HL-60 (cell line): ENCODE measurements around the gene FARS2.

ENCODE experiments used
- DNase-seq, 2 experiments: peaks; one replicate each; pipeline ENCODE4 v3.0.0-alpha.2; 2010 to 2020; ENCODE audit warnings: low read depth in 1 of 2, low spot score in 1 of 2
- H3K27ac ChIP-seq: fragments of 250-450 bp; sonication (Bioruptor Pico); replicated peaks from 2 replicates; pipeline ENCODE4 v1.5.1; 2020; ENCODE audit warnings: mild to moderate bottlenecking, moderate library complexity
- H3K27me3 ChIP-seq: fragments of 250-450 bp; sonication (Bioruptor Pico); 2 replicates; pipeline ENCODE4 v1.5.1; 2021; ENCODE audit warnings: mild to moderate bottlenecking, moderate library complexity; ENCODE audit not compliant: insufficient read depth, poor library complexity, severe bottlenecking
- H3K4me3 ChIP-seq: replicated peaks from 2 replicates; pipeline ENCODE4 v1.5.1; 2011; ENCODE audit warnings: mild to moderate bottlenecking, control low read depth, low read length; ENCODE audit not compliant: insufficient read depth
- GABPA ChIP-seq: IDR thresholded peaks from 2 replicates; pipeline ENCODE4 v1.6.1; 2012; ENCODE audit warnings: low read depth
- POLR2AphosphoS5 ChIP-seq: IDR thresholded peaks from 2 replicates; pipeline ENCODE4 v1.6.1; 2012; ENCODE audit warnings: low read depth
- SPI1 ChIP-seq: IDR thresholded peaks from 2 replicates; pipeline ENCODE4 v1.6.1; 2012; ENCODE audit warnings: low read depth, mild to moderate bottlenecking, borderline replicate concordance
- TF ChIP-seq, protein P1 (sequence below): IDR thresholded peaks from 2 replicates; pipeline ENCODE4 v1.6.1; 2012; ENCODE audit warnings: low read depth; ENCODE audit not compliant: insufficient replicate concordance
- TF ChIP-seq, protein P2 (sequence below): IDR thresholded peaks from one replicate; pipeline ENCODE4 v1.5.1; 2011; ENCODE audit warnings: low read length, control low read depth, inconsistent platforms; ENCODE audit not compliant: insufficient read depth

The FARS2 gene

GRCh38 chr6:5257400-5257799 is 3.9 kb upstream of the FARS2 start:
- Histone ChIP-seq H3K27ac (no peak overlapping the region), H3K27me3 (no peaks in the 10 kb centered on the region), H3K4me3 (no peak overlapping the region)
- TF ChIP-seq SPI1 = no peak
- DNase-seq = no peak

DNA sequence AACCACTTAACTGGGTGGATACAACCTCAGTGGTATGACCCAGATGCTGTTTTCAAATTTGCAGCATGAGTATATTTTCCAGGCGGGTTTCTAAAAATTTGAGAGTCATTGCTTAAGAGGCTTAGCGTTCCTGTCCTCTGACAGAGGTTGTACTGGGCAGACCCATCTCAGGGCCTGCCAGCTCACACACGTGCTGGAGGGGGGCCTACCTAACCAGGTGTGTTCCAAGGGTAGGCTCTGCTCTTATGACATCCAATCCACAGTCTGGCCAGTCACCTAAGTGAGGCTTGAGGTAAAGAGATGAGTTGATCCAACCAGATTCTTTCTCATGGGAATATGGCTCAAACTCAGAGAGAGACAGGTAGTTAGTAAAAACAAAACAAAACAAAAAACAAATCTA is 1.9 kb upstream of the FARS2 start:
- peak overlapping the region; percentile 87 for H3K4me3 ChIP-seq
- H3K27me3 ChIP-seq = no peaks in the 10 kb centered on the region
- TF ChIP-seq, protein P1, sequence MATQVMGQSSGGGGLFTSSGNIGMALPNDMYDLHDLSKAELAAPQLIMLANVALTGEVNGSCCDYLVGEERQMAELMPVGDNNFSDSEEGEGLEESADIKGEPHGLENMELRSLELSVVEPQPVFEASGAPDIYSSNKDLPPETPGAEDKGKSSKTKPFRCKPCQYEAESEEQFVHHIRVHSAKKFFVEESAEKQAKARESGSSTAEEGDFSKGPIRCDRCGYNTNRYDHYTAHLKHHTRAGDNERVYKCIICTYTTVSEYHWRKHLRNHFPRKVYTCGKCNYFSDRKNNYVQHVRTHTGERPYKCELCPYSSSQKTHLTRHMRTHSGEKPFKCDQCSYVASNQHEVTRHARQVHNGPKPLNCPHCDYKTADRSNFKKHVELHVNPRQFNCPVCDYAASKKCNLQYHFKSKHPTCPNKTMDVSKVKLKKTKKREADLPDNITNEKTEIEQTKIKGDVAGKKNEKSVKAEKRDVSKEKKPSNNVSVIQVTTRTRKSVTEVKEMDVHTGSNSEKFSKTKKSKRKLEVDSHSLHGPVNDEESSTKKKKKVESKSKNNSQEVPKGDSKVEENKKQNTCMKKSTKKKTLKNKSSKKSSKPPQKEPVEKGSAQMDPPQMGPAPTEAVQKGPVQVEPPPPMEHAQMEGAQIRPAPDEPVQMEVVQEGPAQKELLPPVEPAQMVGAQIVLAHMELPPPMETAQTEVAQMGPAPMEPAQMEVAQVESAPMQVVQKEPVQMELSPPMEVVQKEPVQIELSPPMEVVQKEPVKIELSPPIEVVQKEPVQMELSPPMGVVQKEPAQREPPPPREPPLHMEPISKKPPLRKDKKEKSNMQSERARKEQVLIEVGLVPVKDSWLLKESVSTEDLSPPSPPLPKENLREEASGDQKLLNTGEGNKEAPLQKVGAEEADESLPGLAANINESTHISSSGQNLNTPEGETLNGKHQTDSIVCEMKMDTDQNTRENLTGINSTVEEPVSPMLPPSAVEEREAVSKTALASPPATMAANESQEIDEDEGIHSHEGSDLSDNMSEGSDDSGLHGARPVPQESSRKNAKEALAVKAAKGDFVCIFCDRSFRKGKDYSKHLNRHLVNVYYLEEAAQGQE = no peak
- no peak for TF ChIP-seq POLR2AphosphoS5
- TF ChIP-seq, protein P2, sequence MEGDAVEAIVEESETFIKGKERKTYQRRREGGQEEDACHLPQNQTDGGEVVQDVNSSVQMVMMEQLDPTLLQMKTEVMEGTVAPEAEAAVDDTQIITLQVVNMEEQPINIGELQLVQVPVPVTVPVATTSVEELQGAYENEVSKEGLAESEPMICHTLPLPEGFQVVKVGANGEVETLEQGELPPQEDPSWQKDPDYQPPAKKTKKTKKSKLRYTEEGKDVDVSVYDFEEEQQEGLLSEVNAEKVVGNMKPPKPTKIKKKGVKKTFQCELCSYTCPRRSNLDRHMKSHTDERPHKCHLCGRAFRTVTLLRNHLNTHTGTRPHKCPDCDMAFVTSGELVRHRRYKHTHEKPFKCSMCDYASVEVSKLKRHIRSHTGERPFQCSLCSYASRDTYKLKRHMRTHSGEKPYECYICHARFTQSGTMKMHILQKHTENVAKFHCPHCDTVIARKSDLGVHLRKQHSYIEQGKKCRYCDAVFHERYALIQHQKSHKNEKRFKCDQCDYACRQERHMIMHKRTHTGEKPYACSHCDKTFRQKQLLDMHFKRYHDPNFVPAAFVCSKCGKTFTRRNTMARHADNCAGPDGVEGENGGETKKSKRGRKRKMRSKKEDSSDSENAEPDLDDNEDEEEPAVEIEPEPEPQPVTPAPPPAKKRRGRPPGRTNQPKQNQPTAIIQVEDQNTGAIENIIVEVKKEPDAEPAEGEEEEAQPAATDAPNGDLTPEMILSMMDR = no peak
- TF ChIP-seq GABPA = no peak
- TF ChIP-seq SPI1 = no peak
- peak overlapping the region; percentile 98 for H3K27ac ChIP-seq
- DNase-seq = no peak

- DNase-seq = peak; percentile 55 to 79
- Histone ChIP-seq H3K4me3 (peak overlapping the region; percentile 87), H3K27me3 (no peaks in the 10 kb centered on the region), H3K27ac (peak overlapping the region; percentile 98)
- TF ChIP-seq, protein P1 = no peak
- no peak for TF ChIP-seq GABPA
- TF ChIP-seq SPI1 = no peak
- TF ChIP-seq, protein P2 = no peak
- 0 out of 2 replicates have a peak, but pooled peaks have one; percentile 28 for TF ChIP-seq POLR2AphosphoS5
Observed at GRCh38 chr6:5260111-5260620, 1.1 kb upstream of the FARS2 start.

DNA sequence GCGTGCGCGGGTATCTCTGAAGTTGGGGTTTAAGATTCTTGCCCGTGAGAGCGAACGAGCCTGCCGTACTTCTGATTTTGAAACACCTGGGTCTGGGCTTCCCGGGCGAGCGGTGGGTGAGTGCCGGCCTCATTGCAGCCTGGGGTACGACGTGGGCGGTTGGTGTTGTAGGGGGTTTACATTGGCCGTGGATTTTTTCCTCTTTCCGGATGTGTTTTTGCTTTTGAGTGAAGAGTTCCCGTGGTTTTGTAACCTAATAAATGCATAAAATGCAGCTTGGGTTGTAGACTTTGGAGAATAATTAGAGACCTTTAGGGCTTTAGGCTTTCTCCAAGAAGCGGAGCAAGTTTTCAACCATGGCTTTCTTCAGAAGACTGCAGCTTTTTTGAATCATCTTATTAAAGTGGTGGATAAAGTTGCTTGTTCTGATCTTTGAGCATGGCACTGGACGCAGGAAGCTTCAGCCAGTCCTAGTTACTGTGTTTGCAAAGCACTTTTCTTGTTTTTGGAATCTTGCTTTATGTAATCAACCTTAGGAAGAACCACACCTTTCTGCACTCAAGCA is 314 bp downstream of the FARS2 start:
- DNase-seq = no peak
- H3K4me3 ChIP-seq = peak overlapping the region; percentile 87
- H3K27ac ChIP-seq = peak overlapping the region; percentile 98
- TF ChIP-seq GABPA (peak; percentile 28; the same call in 1 of the 2 replicates), POLR2AphosphoS5 (peak; percentile 79), SPI1 (no peak)
- TF ChIP-seq, protein P1 = peak; percentile 66
- TF ChIP-seq, protein P2 = no peak
- H3K27me3 ChIP-seq = no peaks in the 10 kb centered on the region
